ENCODE measurements around the gene OR2A25. TPM values are rescaled to one million over a fixed set of nuclear protein-coding genes. Genes with fewer than 3 reads are reported as not detected.

OR2A25 gene
- total and polyA plus RNA-seq, 8 donors: 0.12 TPM; not detected in 7

- Histone ChIP-seq H3K36me3 (no peaks in the 10 kb centered on the region), H3K27ac (no peak overlapping the region), H3K9me3 (no peaks in the 10 kb centered on the region), H3K4me1 (no peaks in the 10 kb centered on the region), H3K4me3 (no peak overlapping the region), H3K27me3 (no peaks in the 10 kb centered on the region)
- 75 to 82% methylated on average over 2 of the region's 2 CpGs for WGBS, 2 donors
- FAIRE-seq (no peak), ATAC-seq (no peak), DNase-seq (no peak)
- intact Hi-C loops (cut with DNase I): no loop called here
- TF ChIP-seq CTCF (IDR thresholded peaks at IDR 0.05): no peak
Measured at GRCh38 chr7:144069953-144070352, 342 bp downstream of the OR2A25 start.

DNA sequence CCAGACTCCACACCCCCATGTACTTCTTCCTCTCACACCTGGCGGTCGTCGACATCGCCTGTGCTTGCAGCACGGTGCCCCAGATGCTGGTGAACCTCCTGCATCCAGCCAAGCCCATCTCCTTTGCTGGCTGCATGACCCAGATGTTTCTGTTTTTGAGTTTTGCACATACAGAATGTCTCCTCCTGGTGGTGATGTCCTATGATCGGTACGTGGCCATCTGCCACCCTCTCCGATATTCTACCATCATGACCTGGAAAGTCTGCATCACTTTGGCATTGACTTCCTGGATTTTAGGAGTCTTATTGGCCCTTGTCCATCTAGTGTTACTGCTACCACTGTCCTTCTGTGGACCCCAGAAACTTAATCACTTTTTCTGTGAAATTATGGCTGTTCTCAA, 4.8 kb downstream of the OR2A25 start:
- H3K27ac ChIP-seq: no peak overlapping the region
- DNase-seq: no peak
- no peaks in the 10 kb centered on the region for H3K9me3 ChIP-seq
- TF ChIP-seq CTCF (IDR thresholded peaks at IDR 0.05): no peak
- WGBS, 2 donors: 86 to 88% methylated on average over 8 of the region's 8 CpGs
- no peak overlapping the region for H3K4me3 ChIP-seq
- no peaks in the 10 kb centered on the region for H3K27me3 ChIP-seq
- H3K36me3 ChIP-seq: no peaks in the 10 kb centered on the region
- intact Hi-C loops (cut with DNase I): no loop called here
- FAIRE-seq: no peak
- no peaks in the 10 kb centered on the region for H3K4me1 ChIP-seq
- no peak for ATAC-seq

GRCh38 chr7:144085978-144086377, 16.4 kb downstream of the OR2A25 start, which contains the start of gene OR2A12:
Gene OR2A12, plus strand, starts transcription at chr7:144086278. Its CDS starts 8,830 bp downstream, at chr7:144095108.
- H3K36me3 ChIP-seq: no peaks in the 10 kb centered on the region
- WGBS, 2 donors: 75 to 88% methylated on average over 2 of the region's 2 CpGs
- no peak for FAIRE-seq
- intact Hi-C loops (cut with DNase I): no loop called here
- ATAC-seq: no peak
- no peaks in the 10 kb centered on the region for H3K9me3 ChIP-seq
- no peak within 1 kb of the TSS for H3K4me3 ChIP-seq
- no peak for DNase-seq
- H3K27me3 ChIP-seq: no peaks in the 10 kb centered on the region
- no peaks in the 10 kb centered on the region for H3K4me1 ChIP-seq
- TF ChIP-seq CTCF (IDR thresholded peaks at IDR 0.05): no peak
- no peak within 1 kb of the TSS for H3K27ac ChIP-seq

DNA sequence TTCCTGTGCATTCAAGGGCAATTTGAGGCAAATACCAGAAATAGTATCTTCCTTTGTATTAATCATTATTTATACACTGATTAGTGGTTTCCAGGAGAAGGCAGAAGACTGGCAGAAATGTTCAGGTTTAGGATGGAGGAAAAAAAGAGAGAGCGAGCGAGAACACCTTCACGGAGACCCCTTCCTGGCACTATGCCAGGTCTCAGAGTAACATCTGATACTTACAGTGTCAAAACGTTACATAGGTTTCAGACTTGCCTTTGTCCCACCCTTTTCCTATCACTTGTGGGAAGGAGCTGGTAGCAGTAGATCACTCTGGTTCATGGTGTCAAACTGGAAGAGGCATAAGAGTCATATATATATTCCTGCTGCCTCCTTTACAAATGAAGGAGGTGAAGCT, 17.1 kb downstream of the OR2A25 start:
- TF ChIP-seq CTCF (IDR thresholded peaks at IDR 0.05): no peak

DNA sequence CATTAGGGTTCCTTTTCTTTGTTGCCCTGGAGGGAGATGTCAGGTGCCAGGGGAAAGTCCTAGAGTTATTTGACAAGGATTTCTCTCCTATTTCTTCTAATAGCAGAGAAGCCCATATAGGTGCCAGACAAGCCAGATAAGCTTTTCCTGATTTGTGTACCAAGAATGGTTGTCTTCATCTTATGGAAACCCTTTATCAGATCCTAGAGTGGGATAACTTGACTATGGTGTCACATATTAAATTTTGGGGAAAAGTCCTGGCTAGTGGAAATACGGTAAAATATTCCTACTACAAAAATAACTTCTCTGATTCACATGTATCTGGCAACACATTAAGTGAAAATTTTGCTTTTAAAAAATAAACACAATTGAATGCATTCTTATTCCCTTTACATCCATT, 17.6 kb downstream of the OR2A25 start:
- WGBS, 2 donors: 61 to 81% methylated on average over 1 of the region's 1 CpG
- H3K36me3 ChIP-seq: no peaks in the 10 kb centered on the region
- DNase-seq: no peak
- intact Hi-C loops (cut with DNase I): no loop called here
- H3K27ac ChIP-seq: no peak overlapping the region
- no peaks in the 10 kb centered on the region for H3K9me3 ChIP-seq
- no peak overlapping the region for H3K4me3 ChIP-seq
- no peak for FAIRE-seq
- no peak for ATAC-seq
- H3K27me3 ChIP-seq: no peaks in the 10 kb centered on the region
- no peaks in the 10 kb centered on the region for H3K4me1 ChIP-seq
- no peak for TF ChIP-seq CTCF (IDR thresholded peaks at IDR 0.05)

More for the DNA sequence above, 17.1 kb downstream of the OR2A25 start:
- Histone ChIP-seq H3K27me3 (no peaks in the 10 kb centered on the region), H3K9me3 (no peaks in the 10 kb centered on the region), H3K4me3 (no peak overlapping the region), H3K4me1 (no peaks in the 10 kb centered on the region), H3K27ac (no peak overlapping the region), H3K36me3 (no peaks in the 10 kb centered on the region)
- FAIRE-seq: no peak
- ATAC-seq: no peak
- WGBS, 2 donors: 52 to 59% methylated on average over 4 of the region's 4 CpGs
- intact Hi-C loops (cut with DNase I): no loop called here
- DNase-seq: no peak
